ENCODE measurements around the gene FAM227B.

Gene FAM227B

DNA sequence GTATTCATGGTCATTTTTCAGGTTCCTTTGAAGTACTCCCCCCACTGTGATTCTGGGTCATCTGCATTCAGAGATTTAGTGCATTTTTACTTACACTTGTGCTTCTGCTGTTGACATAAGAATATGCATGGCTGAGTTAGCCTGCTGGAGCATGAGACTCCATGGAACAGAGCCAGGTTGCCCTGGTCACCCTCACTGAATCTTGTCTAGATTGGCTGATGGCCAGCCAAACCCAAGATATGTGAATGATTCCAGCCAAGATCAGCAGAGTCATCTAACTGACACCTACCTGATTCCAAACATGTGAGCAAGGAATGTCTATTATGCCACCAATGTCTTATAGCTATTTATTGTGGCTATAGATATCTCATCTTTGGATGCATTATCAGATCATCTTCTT lies 25.3 kb upstream of the FAM227B start:
- H3K4me1 ChIP-seq (ENCODE audit: control insufficient read depth in 5 of 5, insufficient read depth in 5 of 5, low read length in 5 of 5), result peaks cover 0 to 19% (median 13%) of the 10 kb centered on the region in 5 donors
- H3K36me3 ChIP-seq (ENCODE audit: control insufficient read depth in 5 of 5, insufficient read depth in 5 of 5, low read length in 5 of 5), result peaks cover 2 to 18% (median 4%) of the 10 kb centered on the region in 5 donors
- peak overlapping the region in 1 of 5 donors; percentile 6 for H3K4me3 ChIP-seq (ENCODE audit: low read depth in 1 of 5, low read length in 5 of 5)
- H3K9ac ChIP-seq (ENCODE audit: low read length in 5 of 5), result no peak overlapping the region
- H3K27me3 ChIP-seq (ENCODE audit: control insufficient read depth in 5 of 5, insufficient read depth in 4 of 5, low read length in 5 of 5), result no peaks in the 10 kb centered on the region
- peak overlapping the region; percentile 61 for H3K27ac ChIP-seq (ENCODE audit: low read depth, low read length)
- no peaks in the 10 kb centered on the region for H3K9me3 ChIP-seq (ENCODE audit: control insufficient read depth in 5 of 5, low read length in 5 of 5)

DNA sequence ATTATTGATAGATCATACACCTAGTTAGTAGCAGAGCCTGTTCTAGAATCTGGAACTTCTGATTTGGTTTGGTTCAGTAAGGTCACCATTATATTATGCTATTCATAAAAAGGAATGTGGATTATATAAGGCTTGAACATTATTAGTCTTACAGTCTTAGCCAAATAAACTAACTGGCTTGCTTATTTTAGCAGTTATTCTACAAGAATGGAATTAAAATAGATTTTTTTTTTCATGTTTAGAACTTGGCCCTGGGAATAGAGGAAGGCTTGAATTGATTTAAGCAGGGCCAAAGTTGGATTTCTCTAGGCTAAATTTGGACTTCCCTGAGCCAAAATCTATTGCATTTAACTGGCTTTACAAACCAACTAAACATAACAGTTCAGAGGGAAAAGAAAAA lies 24.7 kb upstream of the FAM227B start:
- Histone ChIP-seq H3K36me3 (ENCODE audit: control insufficient read depth in 5 of 5, insufficient read depth in 5 of 5, low read length in 5 of 5) (peaks cover 2 to 18% (median 5%) of the 10 kb centered on the region in 5 donors), H3K4me3 (ENCODE audit: low read depth in 1 of 5, low read length in 5 of 5) (no peak overlapping the region), H3K9me3 (ENCODE audit: control insufficient read depth in 5 of 5, low read length in 5 of 5) (no peaks in the 10 kb centered on the region), H3K4me1 (ENCODE audit: control insufficient read depth in 5 of 5, insufficient read depth in 5 of 5, low read length in 5 of 5) (peaks cover 0 to 19% (median 13%) of the 10 kb centered on the region in 5 donors), H3K27ac (ENCODE audit: low read depth, low read length) (peak overlapping the region; percentile 61), H3K27me3 (ENCODE audit: control insufficient read depth in 5 of 5, insufficient read depth in 4 of 5, low read length in 5 of 5) (no peaks in the 10 kb centered on the region), H3K9ac (ENCODE audit: low read length in 5 of 5) (peak overlapping the region in 1 of 5 donors; percentile 2)

DNA sequence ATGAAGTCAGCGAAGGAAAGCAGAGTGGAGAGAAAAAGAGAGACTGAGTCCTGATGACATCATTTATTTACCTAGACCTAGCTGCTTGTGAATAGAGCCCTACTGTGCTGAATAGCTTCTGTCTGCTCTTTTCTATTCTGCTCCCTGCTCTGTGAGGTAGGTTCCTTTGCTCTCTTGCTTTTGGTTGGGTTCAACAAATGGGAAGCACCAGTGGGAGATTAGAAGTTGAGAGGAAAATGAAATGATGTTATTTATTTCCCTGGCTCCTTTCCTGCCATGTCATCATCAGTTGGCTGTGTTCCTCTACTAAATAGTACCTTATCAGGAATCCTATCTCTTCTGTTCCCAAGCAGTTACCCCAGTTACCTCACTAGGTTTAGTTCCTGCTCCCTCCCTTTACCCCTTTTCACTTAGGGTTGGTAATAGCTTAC lies 23.8 kb upstream of the FAM227B start:
- H3K4me3 ChIP-seq (ENCODE audit: low read depth in 1 of 5, low read length in 5 of 5), result no peak overlapping the region
- no peaks in the 10 kb centered on the region for H3K9me3 ChIP-seq (ENCODE audit: control insufficient read depth in 5 of 5, low read length in 5 of 5)
- H3K4me1 ChIP-seq (ENCODE audit: control insufficient read depth in 5 of 5, insufficient read depth in 5 of 5, low read length in 5 of 5), result peaks cover 0 to 19% (median 13%) of the 10 kb centered on the region in 5 donors
- H3K9ac ChIP-seq (ENCODE audit: low read length in 5 of 5), result no peak overlapping the region
- H3K27ac ChIP-seq (ENCODE audit: low read depth, low read length), result peak overlapping the region; percentile 61
- no peaks in the 10 kb centered on the region for H3K27me3 ChIP-seq (ENCODE audit: control insufficient read depth in 5 of 5, insufficient read depth in 4 of 5, low read length in 5 of 5)
- H3K36me3 ChIP-seq (ENCODE audit: control insufficient read depth in 5 of 5, insufficient read depth in 5 of 5, low read length in 5 of 5), result peaks cover 2 to 18% (median 6%) of the 10 kb centered on the region in 5 donors

DNA sequence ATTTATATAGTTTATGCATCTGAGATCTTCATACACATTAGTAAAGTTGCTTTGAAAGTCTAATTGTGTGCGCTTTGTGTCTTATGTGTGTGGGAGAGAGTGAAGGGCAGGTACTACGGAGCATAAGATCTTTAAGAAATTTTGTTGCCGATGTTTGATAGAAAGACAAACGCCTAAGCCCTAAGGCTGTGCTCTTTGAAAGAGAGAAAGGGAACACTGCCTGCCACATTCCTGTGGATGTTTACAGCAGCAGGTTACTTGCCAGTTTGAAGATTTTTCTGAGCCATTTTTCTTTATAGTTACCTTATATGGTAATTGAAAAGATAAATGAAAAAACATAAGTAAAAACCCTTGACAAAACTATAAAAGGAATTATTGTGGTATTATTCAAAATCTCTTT lies 17.2 kb upstream of the FAM227B start:
- peaks cover 7 to 31% (median 16%) of the 10 kb centered on the region in 5 donors for H3K36me3 ChIP-seq (ENCODE audit: control insufficient read depth in 5 of 5, insufficient read depth in 5 of 5, low read length in 5 of 5)
- H3K27ac ChIP-seq (ENCODE audit: low read depth, low read length), result no peak overlapping the region
- no peaks in the 10 kb centered on the region for H3K27me3 ChIP-seq (ENCODE audit: control insufficient read depth in 5 of 5, insufficient read depth in 4 of 5, low read length in 5 of 5)
- no peaks in the 10 kb centered on the region for H3K9me3 ChIP-seq (ENCODE audit: control insufficient read depth in 5 of 5, low read length in 5 of 5)
- no peaks in the 10 kb centered on the region for H3K4me1 ChIP-seq (ENCODE audit: control insufficient read depth in 5 of 5, insufficient read depth in 5 of 5, low read length in 5 of 5)
- H3K9ac ChIP-seq (ENCODE audit: low read length in 5 of 5), result no peak overlapping the region
- no peak overlapping the region for H3K4me3 ChIP-seq (ENCODE audit: low read depth in 1 of 5, low read length in 5 of 5)

DNA sequence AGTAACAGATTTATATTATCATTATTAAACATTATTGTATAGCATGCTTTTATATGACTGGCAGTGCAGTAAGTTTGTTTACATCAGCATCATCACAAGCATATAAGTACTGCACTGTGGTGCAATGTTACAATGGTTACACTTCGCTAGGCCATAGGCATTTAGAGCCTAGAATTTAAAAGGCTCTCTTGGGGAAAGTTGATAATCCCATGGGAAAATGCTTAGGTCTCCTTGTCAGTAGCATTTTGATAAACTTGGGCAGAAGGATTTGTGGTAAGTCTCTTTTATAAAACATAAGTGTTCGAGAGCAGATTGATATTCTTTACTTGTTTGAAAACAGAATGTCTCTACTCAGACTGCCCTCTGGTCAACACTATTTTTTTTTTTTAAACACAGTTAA lies 7.8 kb upstream of the FAM227B start:
- H3K4me1 ChIP-seq (ENCODE audit: control insufficient read depth in 5 of 5, insufficient read depth in 5 of 5, low read length in 5 of 5), result peaks cover 0 to 7% (median 4%) of the 10 kb centered on the region in 5 donors
- H3K4me3 ChIP-seq (ENCODE audit: low read depth in 1 of 5, low read length in 5 of 5), result no peak overlapping the region
- H3K36me3 ChIP-seq (ENCODE audit: control insufficient read depth in 5 of 5, insufficient read depth in 5 of 5, low read length in 5 of 5), result peaks cover 11 to 49% (median 24%) of the 10 kb centered on the region in 5 donors
- peaks cover 0 to 8% (median 7%) of the 10 kb centered on the region in 5 donors for H3K9me3 ChIP-seq (ENCODE audit: control insufficient read depth in 5 of 5, low read length in 5 of 5)
- H3K27ac ChIP-seq (ENCODE audit: low read depth, low read length), result no peak overlapping the region
- H3K27me3 ChIP-seq (ENCODE audit: control insufficient read depth in 5 of 5, insufficient read depth in 4 of 5, low read length in 5 of 5), result no peaks in the 10 kb centered on the region
- H3K9ac ChIP-seq (ENCODE audit: low read length in 5 of 5), result no peak overlapping the region

DNA sequence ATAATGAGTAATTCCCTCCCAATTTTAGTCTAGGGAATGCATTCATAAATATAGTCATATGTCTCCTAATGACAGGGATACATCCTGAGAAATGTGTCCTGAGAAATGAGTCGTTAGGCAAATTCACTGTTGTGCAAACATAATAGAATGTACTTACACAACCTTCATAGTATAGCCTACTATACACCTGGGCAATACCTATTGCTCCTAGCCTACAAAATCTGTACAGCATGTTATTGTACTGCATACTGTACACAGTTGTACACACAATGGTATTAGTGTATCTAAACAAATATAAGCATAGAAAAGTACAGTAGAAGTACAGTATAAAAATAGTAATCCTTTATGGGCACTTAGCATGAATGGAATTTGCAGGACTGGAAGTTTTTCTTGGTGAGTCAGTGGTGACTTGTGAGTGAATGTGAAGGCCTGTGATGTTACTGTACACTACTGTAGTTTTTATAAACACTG lies 6.8 kb upstream of the FAM227B start:
- Histone ChIP-seq H3K27me3 (ENCODE audit: control insufficient read depth in 5 of 5, insufficient read depth in 4 of 5, low read length in 5 of 5) (no peaks in the 10 kb centered on the region), H3K4me1 (ENCODE audit: control insufficient read depth in 5 of 5, insufficient read depth in 5 of 5, low read length in 5 of 5) (peaks cover 0 to 16% (median 13%) of the 10 kb centered on the region in 5 donors), H3K27ac (ENCODE audit: low read depth, low read length) (no peak overlapping the region), H3K9me3 (ENCODE audit: control insufficient read depth in 5 of 5, low read length in 5 of 5) (peaks cover 0 to 8% (median 7%) of the 10 kb centered on the region in 5 donors), H3K9ac (ENCODE audit: low read length in 5 of 5) (no peak overlapping the region), H3K4me3 (ENCODE audit: low read depth in 1 of 5, low read length in 5 of 5) (no peak overlapping the region), H3K36me3 (ENCODE audit: control insufficient read depth in 5 of 5, insufficient read depth in 5 of 5, low read length in 5 of 5) (peaks cover 11 to 50% (median 24%) of the 10 kb centered on the region in 5 donors)

DNA sequence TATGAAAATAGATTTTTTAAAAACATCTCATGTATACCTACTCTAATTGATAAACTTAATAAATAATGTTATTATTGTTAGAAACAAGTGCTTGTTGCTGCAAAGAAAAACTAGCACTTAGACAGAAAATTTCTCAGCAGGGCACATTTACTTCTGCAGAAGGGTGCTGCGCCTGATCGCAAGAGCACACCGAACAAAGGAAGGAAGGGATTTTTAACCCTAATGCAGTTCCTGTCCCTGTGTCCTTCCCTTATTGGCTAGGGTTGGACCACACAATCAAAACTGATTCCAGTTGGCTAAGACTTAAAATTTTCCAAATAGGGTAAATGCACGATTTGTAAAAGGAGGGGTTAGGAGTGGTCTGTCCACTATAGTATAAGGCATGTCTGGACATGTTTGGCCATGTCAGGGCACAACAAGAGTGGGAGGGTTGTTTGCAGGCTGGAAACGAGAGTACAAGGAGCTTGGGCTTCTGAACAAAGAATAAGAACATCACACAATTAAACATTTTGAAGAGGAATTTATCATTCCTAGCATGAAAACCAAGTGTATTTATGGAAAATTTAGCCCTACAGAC lies 4.9 kb upstream of the FAM227B start:
- peaks cover 2 to 27% (median 25%) of the 10 kb centered on the region in 5 donors for H3K4me1 ChIP-seq (ENCODE audit: control insufficient read depth in 5 of 5, insufficient read depth in 5 of 5, low read length in 5 of 5)

DNA sequence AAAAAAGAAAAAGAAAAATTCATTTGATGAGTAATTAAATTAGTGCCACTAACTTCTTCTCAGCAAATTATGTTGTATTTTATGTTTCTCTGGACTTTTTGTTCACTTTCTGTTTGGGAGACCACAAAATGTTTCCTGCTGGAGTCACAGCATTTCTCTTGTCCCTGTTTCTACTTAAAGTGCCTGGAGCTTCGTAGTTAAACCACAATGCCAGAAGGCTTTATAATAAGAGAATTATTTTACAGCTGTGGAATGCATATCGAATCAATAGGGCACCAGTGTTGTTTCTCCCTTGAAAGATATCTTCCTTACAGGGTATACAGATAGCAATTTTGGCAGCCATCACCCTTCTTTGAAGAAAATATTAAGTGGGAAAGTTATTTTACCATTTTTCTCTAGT lies 3.4 kb upstream of the FAM227B start:
- H3K4me1 ChIP-seq (ENCODE audit: control insufficient read depth in 5 of 5, insufficient read depth in 5 of 5, low read length in 5 of 5), result peaks cover 2 to 36% (median 32%) of the 10 kb centered on the region in 5 donors
- H3K27ac ChIP-seq (ENCODE audit: low read depth, low read length), result no peak overlapping the region
- no peaks in the 10 kb centered on the region for H3K27me3 ChIP-seq (ENCODE audit: control insufficient read depth in 5 of 5, insufficient read depth in 4 of 5, low read length in 5 of 5)
- peak overlapping the region in 1 of 5 donors; percentile 35 for H3K9ac ChIP-seq (ENCODE audit: low read length in 5 of 5)
- peaks cover 0 to 9% (median 7%) of the 10 kb centered on the region in 5 donors for H3K9me3 ChIP-seq (ENCODE audit: control insufficient read depth in 5 of 5, low read length in 5 of 5)
- peak overlapping the region in 2 of 5 donors; percentile 6 to 8 for H3K4me3 ChIP-seq (ENCODE audit: low read depth in 1 of 5, low read length in 5 of 5)
- peaks cover 11 to 31% (median 18%) of the 10 kb centered on the region in 5 donors for H3K36me3 ChIP-seq (ENCODE audit: control insufficient read depth in 5 of 5, insufficient read depth in 5 of 5, low read length in 5 of 5)

More for the DNA sequence above, 4.9 kb upstream of the FAM227B start:
- Histone ChIP-seq H3K36me3 (ENCODE audit: control insufficient read depth in 5 of 5, insufficient read depth in 5 of 5, low read length in 5 of 5) (peaks cover 11 to 45% (median 18%) of the 10 kb centered on the region in 5 donors), H3K9me3 (ENCODE audit: control insufficient read depth in 5 of 5, low read length in 5 of 5) (peaks cover 0 to 8% (median 7%) of the 10 kb centered on the region in 5 donors), H3K27ac (ENCODE audit: low read depth, low read length) (no peak overlapping the region), H3K27me3 (ENCODE audit: control insufficient read depth in 5 of 5, insufficient read depth in 4 of 5, low read length in 5 of 5) (no peaks in the 10 kb centered on the region), H3K9ac (ENCODE audit: low read length in 5 of 5) (no peak overlapping the region), H3K4me3 (ENCODE audit: low read depth in 1 of 5, low read length in 5 of 5) (peak overlapping the region in 1 of 5 donors; percentile 13)

DNA sequence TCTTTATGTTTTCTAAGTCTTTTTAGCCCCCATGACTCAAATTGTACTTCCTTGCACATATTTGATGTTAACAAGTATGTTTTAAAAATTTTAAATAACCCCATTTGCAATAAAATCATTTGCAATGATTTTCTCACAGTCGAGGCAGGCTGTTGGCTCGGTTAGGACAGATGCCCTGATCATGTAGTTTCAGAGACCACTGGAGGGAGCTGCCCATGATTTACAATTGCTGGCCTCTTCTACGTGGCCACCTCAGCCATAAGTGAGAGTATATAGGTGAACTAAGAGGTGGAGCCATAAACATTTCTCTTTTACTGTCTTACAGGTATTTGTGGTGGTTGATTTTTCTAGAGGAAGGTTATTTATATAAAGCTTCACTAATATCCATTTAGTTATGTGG lies 1.9 kb upstream of the FAM227B start:
- Histone ChIP-seq H3K27me3 (ENCODE audit: control insufficient read depth in 5 of 5, insufficient read depth in 4 of 5, low read length in 5 of 5) (no peaks in the 10 kb centered on the region), H3K27ac (ENCODE audit: low read depth, low read length) (peak overlapping the region; percentile 17), H3K9ac (ENCODE audit: low read length in 5 of 5) (peak overlapping the region in 2 of 5 donors; percentile 20 to 93), H3K4me3 (ENCODE audit: low read depth in 1 of 5, low read length in 5 of 5) (peak overlapping the region in 3 of 5 donors; percentile 33 to 89 (median 69)), H3K36me3 (ENCODE audit: control insufficient read depth in 5 of 5, insufficient read depth in 5 of 5, low read length in 5 of 5) (peaks cover 6 to 23% (median 13%) of the 10 kb centered on the region in 5 donors), H3K4me1 (ENCODE audit: control insufficient read depth in 5 of 5, insufficient read depth in 5 of 5, low read length in 5 of 5) (peaks cover 2 to 36% (median 32%) of the 10 kb centered on the region in 5 donors), H3K9me3 (ENCODE audit: control insufficient read depth in 5 of 5, low read length in 5 of 5) (peaks cover 0 to 9% (median 7%) of the 10 kb centered on the region in 5 donors)

DNA sequence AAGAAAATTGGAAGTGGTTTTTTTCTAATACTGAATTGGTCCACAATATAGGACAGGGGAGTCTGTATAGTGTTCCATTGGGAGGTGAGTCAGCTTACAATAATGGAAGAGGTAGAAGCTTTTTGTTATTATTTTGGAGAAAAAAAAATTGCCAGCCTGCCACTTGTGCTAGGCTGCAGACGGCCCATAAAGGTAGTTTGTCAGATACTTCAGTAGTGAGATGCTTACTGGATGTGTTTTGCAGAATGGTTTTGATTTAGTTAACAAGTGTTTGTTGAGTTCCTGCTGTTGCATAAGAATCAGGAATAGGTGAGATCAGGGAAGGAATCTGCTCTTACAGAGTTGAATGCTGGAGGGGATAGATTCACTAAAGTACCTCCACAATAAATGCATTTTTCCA lies 1.3 kb upstream of the FAM227B start:
- peaks cover 0 to 9% (median 7%) of the 10 kb centered on the region in 5 donors for H3K9me3 ChIP-seq (ENCODE audit: control insufficient read depth in 5 of 5, low read length in 5 of 5)
- peak overlapping the region; percentile 69 to 89 (median 85) for H3K4me3 ChIP-seq (ENCODE audit: low read depth in 1 of 5, low read length in 5 of 5)
- peak overlapping the region; percentile 99 for H3K27ac ChIP-seq (ENCODE audit: low read depth, low read length)
- H3K9ac ChIP-seq (ENCODE audit: low read length in 5 of 5), result peak overlapping the region in 4 of 5 donors; percentile 88 to 95 (median 92)
- H3K27me3 ChIP-seq (ENCODE audit: control insufficient read depth in 5 of 5, insufficient read depth in 4 of 5, low read length in 5 of 5), result no peaks in the 10 kb centered on the region
- H3K4me1 ChIP-seq (ENCODE audit: control insufficient read depth in 5 of 5, insufficient read depth in 5 of 5, low read length in 5 of 5), result peaks cover 2 to 33% (median 32%) of the 10 kb centered on the region in 5 donors
- H3K36me3 ChIP-seq (ENCODE audit: control insufficient read depth in 5 of 5, insufficient read depth in 5 of 5, low read length in 5 of 5), result peaks cover 3 to 18% (median 8%) of the 10 kb centered on the region in 5 donors

Measured in subcutaneous abdominal adipose tissue (tissue), 5 donors.